CD4-positive, alpha-beta memory T cell (primary cell): ENCODE data around the gene GRK5. TPM values are rescaled to one million over a fixed set of nuclear protein-coding genes. Genes with fewer than 3 reads are reported as not detected.

Experiments used
- CTCF ChIA-PET: fragments of 350-600 bp; sonication (Branson Sonifier 250); formaldehyde crosslinking; loops from one replicate; lab custom pipeline; 2021; ENCODE audit warnings: inconsistent platforms; ENCODE audit not compliant: partially characterized antibody; lab: Charles Lee
- POLR2A ChIA-PET: fragments of 350-600 bp; sonication (Branson Sonifier 250); formaldehyde crosslinking; loops from one replicate; lab custom pipeline; 2021; ENCODE audit not compliant: partially characterized antibody; lab: Charles Lee
- DNase-seq, 5 donors: peaks; one replicate each; pipeline versions ENCODE4 v3.0.0 to v3.0.0-alpha.2; 2020 to 2022; ENCODE audit warnings: mixed read lengths in 1 of 5
- H3K27ac ChIP-seq: one replicate; pipeline ENCODE4 v1.7.0; 2013; ENCODE audit warnings: low read depth, low read length
- H3K27me3 ChIP-seq: 2 replicates; pipeline ENCODE4 v1.7.0; 2013; ENCODE audit warnings: mild to moderate bottlenecking, low read length, moderate library complexity; ENCODE audit not compliant: insufficient read depth
- H3K36me3 ChIP-seq: 2 replicates; pipeline ENCODE4 v1.7.0; 2013; ENCODE audit warnings: mild to moderate bottlenecking, low read length, moderate library complexity; ENCODE audit not compliant: insufficient read depth
- H3K4me1 ChIP-seq: 2 replicates; pipeline ENCODE4 v1.7.0; 2013; ENCODE audit warnings: mild to moderate bottlenecking, low read length, moderate library complexity; ENCODE audit not compliant: insufficient read depth
- H3K4me3 ChIP-seq, 2 donors: one replicate each; pipeline ENCODE4 v1.7.0; 2013; ENCODE audit warnings: low read length in 2 of 2, mild to moderate bottlenecking in 1 of 2
- H3K9me3 ChIP-seq, 2 donors: one replicate each; pipeline ENCODE4 v1.7.0; 2013; ENCODE audit warnings: low read length in 2 of 2, control low read depth in 1 of 2; ENCODE audit not compliant: control insufficient read depth in 1 of 2
- H3K27ac Mint-ChIP-seq, 7 donors: one replicate each; pipeline ENCODE4 v1.8.0; 2020 to 2021; ENCODE audit warnings: mixed read lengths in 7 of 7, mild to moderate bottlenecking in 6 of 7, inconsistent platforms in 3 of 7, moderate library complexity in 3 of 7
- H3K27me3 Mint-ChIP-seq, 2 donors: one replicate each; pipeline ENCODE4 v1.8.0; 2020 to 2021; ENCODE audit warnings: mixed read lengths in 2 of 2
- H3K36me3 Mint-ChIP-seq, 2 donors: one replicate each; pipeline ENCODE4 v1.8.0; 2020 to 2021; ENCODE audit warnings: mixed read lengths in 2 of 2, inconsistent platforms in 1 of 2, mild to moderate bottlenecking in 1 of 2
- H3K4me1 Mint-ChIP-seq, 4 donors: one replicate each; pipeline ENCODE4 v1.8.0; 2020 to 2021; ENCODE audit warnings: mixed read lengths in 4 of 4, mild to moderate bottlenecking in 1 of 4
- H3K4me3 Mint-ChIP-seq, 8 donors: one replicate each; pipeline ENCODE4 v1.8.0; 2020 to 2021; ENCODE audit warnings: mixed read lengths in 8 of 8, mild to moderate bottlenecking in 7 of 8, moderate library complexity in 6 of 8, inconsistent platforms in 3 of 8
- H3K9me3 Mint-ChIP-seq, 8 donors: one replicate each; pipeline ENCODE4 v1.8.0; 2020 to 2021; ENCODE audit warnings: mixed read lengths in 8 of 8, mild to moderate bottlenecking in 5 of 8, inconsistent platforms in 3 of 8, moderate library complexity in 1 of 8
- intact Hi-C: fragments of 100-400 bp; cut with micrococcal nuclease; formaldehyde crosslinking; loops from one replicate; pipeline ENCODE4 v1.15.1; 2023
- polyA plus RNA-seq, 2 donors: library from polyadenylated mRNA; unstranded; fragments of 300-500 nt; fragmentation: Illumina TruSeq; gene quantifications; one replicate each; pipeline ENCODE4 v1.2.3, GENCODE V29; 2021
- total RNA-seq, 2 experiments: library from RNA; stranded (reverse); gene quantifications; one replicate each; pipeline ENCODE4 v1.2.3, GENCODE V29; 2021

The GRK5 gene
- total and polyA plus RNA-seq, 4 experiments from 2014 or later: 7.6 to 27.9 (median 18.6) TPM

DNA sequence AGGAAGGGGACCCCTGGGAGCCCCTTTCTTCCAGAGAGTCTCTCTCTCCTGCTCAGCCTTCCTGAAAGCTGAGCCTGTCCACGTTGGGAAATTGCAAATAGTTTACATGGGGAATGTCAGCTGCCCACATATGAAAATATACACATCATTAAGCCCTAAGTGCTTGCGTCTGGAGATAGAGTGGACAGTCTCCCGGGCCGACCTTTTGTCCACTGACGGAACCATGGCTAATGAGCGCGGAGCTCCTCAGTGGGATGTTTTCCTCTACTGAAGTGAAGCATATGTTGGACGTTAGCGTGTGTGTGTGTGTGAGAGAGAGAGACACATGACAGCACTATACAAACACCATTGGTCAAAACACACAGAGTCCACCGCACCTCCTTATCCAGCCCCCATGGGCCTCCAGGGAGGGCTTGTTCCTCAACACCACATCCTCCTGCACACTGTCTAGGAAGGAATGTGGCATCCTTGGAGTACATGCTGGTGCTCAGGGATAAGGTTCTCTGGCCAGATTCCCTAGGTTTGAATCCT, 206.8 kb downstream of the GRK5 start:
- ChIA-PET POLR2A (interaction anchor here (0.5 kb wide), 1 partner anchor 705 kb away, joined by 3 read pairs; no protein-coding TSS in a partner anchor), CTCF (interaction anchor here (3.8 to 6.3 kb wide), 2 partner anchors 208 to 215 kb away, joined by 30 to 52 read pairs; partner anchors contain the start of gene GRK5)
- Mint-ChIP-seq H3K36me3 (no peaks in the 10 kb centered on the region), H3K27me3 (no peaks in the 10 kb centered on the region), H3K4me3 (no peak overlapping the region), H3K9me3 (peaks cover 0 to 2% (median 0%) of the 10 kb centered on the region in 8 donors), H3K27ac (peak overlapping the region in 4 of 7 donors; percentile 22 to 86 (median 58)), H3K4me1 (peaks cover 0 to 2% (median under 1%) of the 10 kb centered on the region in 4 donors)
- Histone ChIP-seq H3K4me3 (no peak overlapping the region), H3K27me3 (no peaks in the 10 kb centered on the region), H3K4me1 (no peaks in the 10 kb centered on the region), H3K27ac (no peak overlapping the region), H3K9me3 (no peaks in the 10 kb centered on the region), H3K36me3 (no peaks in the 10 kb centered on the region)
- DNase-seq: no peak
- intact Hi-C loops: no loop called here

DNA sequence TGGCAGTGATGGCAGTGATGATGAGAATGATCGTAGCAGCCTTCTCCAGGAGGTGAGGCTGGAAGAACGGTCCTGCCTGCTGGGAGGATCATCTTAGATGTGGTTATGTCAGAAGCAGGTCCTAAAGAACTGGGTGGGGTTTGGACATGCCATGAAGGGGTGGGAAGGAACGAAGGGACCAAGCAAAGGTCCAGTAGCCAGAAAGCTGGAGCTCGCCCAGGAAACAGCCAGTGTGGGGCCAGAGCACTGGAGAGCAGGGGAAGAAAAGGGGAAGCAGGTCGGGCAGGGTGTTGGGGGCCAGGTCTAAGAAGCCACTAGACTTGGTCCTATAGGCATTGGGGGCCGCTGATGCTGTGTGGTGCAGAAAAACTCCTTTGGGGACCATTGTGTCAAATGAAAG, 207.8 kb downstream of the GRK5 start:
- POLR2A ChIA-PET: interaction anchor here (1.4 kb wide), 1 partner anchor 216 kb away, joined by 3 read pairs; no protein-coding TSS in a partner anchor
- Mint-ChIP-seq H3K27ac (peak overlapping the region in 2 of 7 donors; percentile 28 to 73), H3K4me3 (no peak overlapping the region), H3K36me3 (no peaks in the 10 kb centered on the region), H3K27me3 (no peaks in the 10 kb centered on the region), H3K9me3 (peaks cover 0 to 2% (median 0%) of the 10 kb centered on the region in 8 donors), H3K4me1 (peaks cover 0 to 2% (median under 1%) of the 10 kb centered on the region in 4 donors)
- H3K9me3 ChIP-seq: no peaks in the 10 kb centered on the region
- no peak overlapping the region for H3K4me3 ChIP-seq
- CTCF ChIA-PET: interaction anchor here (1.8 to 6.3 kb wide), 3 partner anchors 209 to 216 kb away, joined by 10 to 52 read pairs (median 30); partner anchors contain the start of gene GRK5
- no peak overlapping the region for H3K27ac ChIP-seq
- intact Hi-C loops: loop anchor here (5.0 kb wide), 1 partner anchor 108 kb away; no protein-coding TSS in a partner anchor
- H3K36me3 ChIP-seq: no peaks in the 10 kb centered on the region
- DNase-seq: no peak
- H3K27me3 ChIP-seq: no peaks in the 10 kb centered on the region
- H3K4me1 ChIP-seq: no peaks in the 10 kb centered on the region

DNA sequence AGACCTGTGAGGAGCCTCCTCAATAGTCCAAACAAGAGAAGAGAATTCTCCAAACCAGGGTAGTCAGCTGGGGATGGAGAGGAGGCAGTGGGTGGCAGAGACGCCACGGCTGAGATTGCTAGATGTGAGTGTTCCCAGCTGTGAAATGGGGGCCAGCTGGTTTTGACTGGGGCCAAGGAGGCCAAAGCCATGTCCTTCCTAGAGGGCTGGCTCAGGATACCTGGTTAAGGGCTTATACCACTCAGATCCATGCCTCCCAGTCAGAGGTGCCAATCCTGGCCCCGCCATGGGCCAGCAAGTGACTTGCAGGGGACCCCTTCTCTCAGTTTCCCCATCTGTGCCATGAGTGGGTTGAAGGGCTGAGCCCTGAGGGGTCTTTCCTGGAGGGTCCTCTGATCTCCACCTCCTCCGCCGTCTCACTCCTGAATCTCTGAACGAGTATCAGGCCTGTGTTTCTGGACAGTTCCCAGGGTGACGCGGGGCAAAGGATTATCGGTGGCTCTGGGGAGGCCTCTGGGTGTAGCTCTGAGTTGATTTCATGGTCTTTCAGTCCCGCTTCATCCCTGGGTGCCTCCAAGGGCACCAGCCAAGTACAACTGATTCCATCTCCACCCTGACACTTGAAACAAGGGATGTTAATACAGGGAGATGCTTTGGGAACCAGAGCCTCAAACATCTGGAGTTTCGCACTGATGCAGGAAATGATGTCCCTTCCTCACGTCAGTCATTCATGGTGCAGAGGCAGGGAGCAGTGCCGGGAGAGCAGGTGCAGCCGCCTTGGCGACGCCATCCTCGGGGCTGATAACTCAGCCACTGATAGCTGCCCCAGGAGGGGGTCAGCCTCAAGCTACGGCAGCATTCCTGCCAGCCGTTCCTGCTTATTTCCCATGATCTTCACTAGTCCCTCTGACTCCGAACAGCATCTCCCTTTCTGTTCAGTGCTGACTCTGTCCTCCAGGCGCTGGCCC, 208.4 kb downstream of the GRK5 start:
- intact Hi-C loops: loop anchor here (2.0 to 5.0 kb wide), 2 partner anchors 109 to 277 kb away; no protein-coding TSS in a partner anchor
- Mint-ChIP-seq H3K9me3 (peaks cover 0 to under 1% (median 0%) of the 10 kb centered on the region in 8 donors), H3K27ac (peak overlapping the region in 2 of 7 donors; percentile 19 to 73), H3K27me3 (no peaks in the 10 kb centered on the region), H3K4me3 (no peak overlapping the region), H3K36me3 (no peaks in the 10 kb centered on the region), H3K4me1 (peaks cover 0 to 2% (median under 1%) of the 10 kb centered on the region in 4 donors)
- Histone ChIP-seq H3K27ac (no peak overlapping the region), H3K27me3 (no peaks in the 10 kb centered on the region), H3K4me3 (no peak overlapping the region), H3K4me1 (no peaks in the 10 kb centered on the region), H3K9me3 (no peaks in the 10 kb centered on the region), H3K36me3 (no peaks in the 10 kb centered on the region)
- CTCF ChIA-PET: interaction anchor here (0.6 to 6.3 kb wide), 12 partner anchors 8 to 276 kb away, joined by 3 to 52 read pairs (median 3); partner anchors contain the start of gene GRK5
- POLR2A ChIA-PET: interaction anchor here (0.6 to 2.7 kb wide), 3 partner anchors 114 to 217 kb away, joined by 3 to 9 read pairs (median 3); partner anchors contain the start of gene GRK5
- DNase-seq: no peak

DNA sequence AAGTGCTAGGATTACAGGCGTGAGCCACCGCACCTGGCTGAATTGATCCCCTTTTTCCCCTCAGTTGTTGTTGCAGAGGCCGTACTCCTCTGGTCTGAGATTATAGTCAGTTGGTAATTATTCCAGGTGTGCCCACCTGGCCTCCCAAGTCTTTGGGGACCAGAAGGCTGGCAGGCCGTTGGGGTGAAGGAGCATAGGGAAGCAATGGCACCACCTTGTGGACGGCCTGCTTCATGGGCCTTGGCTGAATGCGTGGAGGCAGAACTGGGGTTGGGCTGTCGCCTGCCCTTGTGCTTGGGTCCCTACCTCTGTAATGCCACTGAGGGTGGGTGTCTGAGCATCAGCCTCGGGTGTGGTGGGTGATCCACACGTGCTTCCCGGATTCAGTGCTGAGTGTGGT, 209.5 kb downstream of the GRK5 start:
- H3K9me3 ChIP-seq: no peaks in the 10 kb centered on the region
- no peaks in the 10 kb centered on the region for H3K27me3 Mint-ChIP-seq
- POLR2A ChIA-PET: interaction anchor here (2.7 kb wide), 1 partner anchor 210 kb away, joined by 9 read pairs; the partner anchor contains the start of gene GRK5
- H3K4me3 Mint-ChIP-seq: no peak overlapping the region
- H3K36me3 Mint-ChIP-seq: peaks cover 0 to 1% of the 10 kb centered on the region in 2 donors
- peak overlapping the region in 1 of 7 donors; percentile 12 for H3K27ac Mint-ChIP-seq
- no peak overlapping the region for H3K4me3 ChIP-seq
- no peaks in the 10 kb centered on the region for H3K4me1 ChIP-seq
- intact Hi-C loops: loop anchor here (1.0 to 5.0 kb wide), 4 partner anchors 110 to 278 kb away; no protein-coding TSS in a partner anchor
- H3K4me1 Mint-ChIP-seq: peaks cover 0 to 2% (median under 1%) of the 10 kb centered on the region in 4 donors
- CTCF ChIA-PET: interaction anchor here (0.6 to 6.3 kb wide), 10 partner anchors 9 to 277 kb away, joined by 3 to 52 read pairs (median 3); partner anchors contain the start of gene GRK5
- peak; percentile 54 to 65 (median 62) for DNase-seq
- H3K27ac ChIP-seq: no peak overlapping the region
- no peaks in the 10 kb centered on the region for H3K36me3 ChIP-seq
- no peaks in the 10 kb centered on the region for H3K27me3 ChIP-seq
- H3K9me3 Mint-ChIP-seq: no peaks in the 10 kb centered on the region

DNA sequence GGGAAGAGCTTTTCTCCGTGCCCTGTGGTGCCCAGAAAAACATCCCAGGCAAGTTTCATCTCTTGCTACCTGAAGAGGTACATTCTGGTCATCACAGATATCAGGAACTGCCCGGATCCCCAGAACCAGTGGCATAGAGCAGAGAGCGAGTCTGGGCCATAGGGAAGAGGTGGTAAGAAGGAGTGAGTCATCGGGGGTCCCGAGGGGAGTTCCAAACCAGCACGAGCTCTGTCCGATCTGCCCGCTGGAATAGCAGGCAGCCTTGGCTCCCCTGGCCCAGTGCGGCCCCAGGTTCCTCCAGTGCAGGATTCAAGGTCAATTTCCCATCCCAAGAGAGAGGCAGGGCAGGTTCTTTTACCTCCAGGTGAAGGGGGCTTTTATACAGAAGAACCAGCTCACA, 210.5 kb downstream of the GRK5 start:
- no peaks in the 10 kb centered on the region for H3K4me1 ChIP-seq
- H3K4me3 ChIP-seq: no peak overlapping the region
- peaks cover 0 to 2% (median under 1%) of the 10 kb centered on the region in 4 donors for H3K4me1 Mint-ChIP-seq
- intact Hi-C loops: loop anchor here (1.0 to 5.0 kb wide), 4 partner anchors 111 to 279 kb away; no protein-coding TSS in a partner anchor
- DNase-seq: no peak
- H3K9me3 Mint-ChIP-seq: no peaks in the 10 kb centered on the region
- CTCF ChIA-PET: interaction anchor here (0.9 to 6.3 kb wide), 9 partner anchors 66 to 218 kb away, joined by 3 to 52 read pairs (median 5); partner anchors contain the start of genes GRK5 and RGS10
- H3K36me3 Mint-ChIP-seq: peaks cover 0 to 1% of the 10 kb centered on the region in 2 donors
- no peaks in the 10 kb centered on the region for H3K36me3 ChIP-seq
- H3K27me3 ChIP-seq: no peaks in the 10 kb centered on the region
- H3K27me3 Mint-ChIP-seq: no peaks in the 10 kb centered on the region
- POLR2A ChIA-PET: interaction anchor here (2.7 kb wide), 1 partner anchor 211 kb away, joined by 9 read pairs; the partner anchor contains the start of gene GRK5
- H3K9me3 ChIP-seq: no peaks in the 10 kb centered on the region
- H3K4me3 Mint-ChIP-seq: no peak overlapping the region
- H3K27ac Mint-ChIP-seq: no peak overlapping the region
- H3K27ac ChIP-seq: no peak overlapping the region

DNA sequence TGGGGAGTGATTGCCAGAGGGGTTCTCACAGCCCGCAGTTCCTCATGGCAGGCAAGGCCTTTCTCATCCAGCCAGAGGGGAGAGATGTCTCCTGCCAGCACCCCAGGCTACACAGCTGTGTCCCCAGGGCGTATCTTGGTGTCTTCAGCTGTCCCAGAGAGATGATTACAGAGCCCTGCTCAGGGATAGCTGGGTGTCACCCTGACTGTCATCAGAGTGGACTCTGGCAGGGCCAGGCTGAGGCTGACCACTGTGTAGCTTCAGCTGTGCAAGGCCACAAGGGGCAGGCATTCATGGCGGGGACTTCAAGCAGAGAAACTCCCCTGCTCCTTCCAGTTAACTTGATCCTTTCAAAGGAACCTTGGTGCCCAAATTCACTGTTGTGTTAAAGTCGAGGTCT, 211.0 kb downstream of the GRK5 start:
- Mint-ChIP-seq H3K36me3 (peaks cover 0 to 4% of the 10 kb centered on the region in 2 donors), H3K4me1 (peaks cover 0 to 2% (median under 1%) of the 10 kb centered on the region in 4 donors), H3K4me3 (no peak overlapping the region), H3K27me3 (no peaks in the 10 kb centered on the region), H3K27ac (no peak overlapping the region), H3K9me3 (no peaks in the 10 kb centered on the region)
- no peaks in the 10 kb centered on the region for H3K36me3 ChIP-seq
- DNase-seq: no peak
- H3K4me1 ChIP-seq: no peaks in the 10 kb centered on the region
- ChIA-PET POLR2A (interaction anchor here (2.7 kb wide), 1 partner anchor 212 kb away, joined by 9 read pairs; the partner anchor contains the start of gene GRK5), CTCF (interaction anchor here (0.9 to 6.3 kb wide), 10 partner anchors 27 to 219 kb away, joined by 3 to 52 read pairs (median 4); partner anchors contain the start of genes GRK5 and RGS10)
- no peaks in the 10 kb centered on the region for H3K9me3 ChIP-seq
- no peak overlapping the region for H3K27ac ChIP-seq
- H3K27me3 ChIP-seq: no peaks in the 10 kb centered on the region
- no peak overlapping the region for H3K4me3 ChIP-seq
- intact Hi-C loops: loop anchor here (5.0 kb wide), 1 partner anchor 111 kb away; no protein-coding TSS in a partner anchor
